Parathyroid adenoma (tissue), 2 donors: ENCODE results near the gene IL10RB.

Experiments used
- H2AFZ ChIP-seq: fragments of 300-600 bp; sonication (generic); one replicate; pipeline ENCODE4 v1.7.0; 2017; ENCODE audit warnings: antibody characterized with exemption, mild to moderate bottlenecking
- H3K27ac ChIP-seq: fragments of 300-600 bp; sonication (generic); one replicate; pipeline ENCODE4 v1.7.0; 2017
- H3K27me3 ChIP-seq: fragments of 300-600 bp; sonication (generic); one replicate; pipeline ENCODE4 v1.7.0; 2017; ENCODE audit warnings: low read length; ENCODE audit not compliant: control insufficient read depth, insufficient read depth
- H3K36me3 ChIP-seq: fragments of 300-600 bp; sonication (generic); one replicate; pipeline ENCODE4 v1.7.0; 2017; ENCODE audit warnings: low read length; ENCODE audit not compliant: control insufficient read depth, insufficient read depth
- H3K4me1 ChIP-seq: fragments of 300-600 bp; sonication (generic); one replicate; pipeline ENCODE4 v1.7.0; 2017; ENCODE audit warnings: control low read depth
- H3K4me2 ChIP-seq: fragments of 300-600 bp; sonication (generic); one replicate; pipeline ENCODE4 v1.7.0; 2017; ENCODE audit warnings: low read length
- H3K4me3 ChIP-seq: fragments of 300-600 bp; sonication (generic); one replicate; pipeline ENCODE4 v1.7.0; 2017; ENCODE audit warnings: low read depth, low read length
- H3K79me2 ChIP-seq: fragments of 300-600 bp; sonication (generic); one replicate; pipeline ENCODE4 v1.7.0; 2017; ENCODE audit warnings: control low read depth
- H3K9ac ChIP-seq: fragments of 300-600 bp; sonication (generic); one replicate; pipeline ENCODE4 v1.7.0; 2017; ENCODE audit warnings: mild to moderate bottlenecking
- H3K9me3 ChIP-seq: fragments of 300-600 bp; sonication (generic); one replicate; pipeline ENCODE4 v1.7.0; 2017; ENCODE audit warnings: low read length; ENCODE audit not compliant: control insufficient read depth
- TF ChIP-seq, protein P1 (sequence below): fragments of 300-600 bp; sonication (generic); IDR thresholded peaks from one replicate; pipeline ENCODE4 v1.7.0; 2017; ENCODE audit warnings: antibody characterized with exemption, mild to moderate bottlenecking
- donor health status: primary hyperparathyroidism.

IL10RB gene

GRCh38 chr21:33268393-33268736 lies 2.2 kb downstream of the IL10RB start:
- no peaks in the 10 kb centered on the region for H3K27me3 ChIP-seq
- TF ChIP-seq, protein P1, sequence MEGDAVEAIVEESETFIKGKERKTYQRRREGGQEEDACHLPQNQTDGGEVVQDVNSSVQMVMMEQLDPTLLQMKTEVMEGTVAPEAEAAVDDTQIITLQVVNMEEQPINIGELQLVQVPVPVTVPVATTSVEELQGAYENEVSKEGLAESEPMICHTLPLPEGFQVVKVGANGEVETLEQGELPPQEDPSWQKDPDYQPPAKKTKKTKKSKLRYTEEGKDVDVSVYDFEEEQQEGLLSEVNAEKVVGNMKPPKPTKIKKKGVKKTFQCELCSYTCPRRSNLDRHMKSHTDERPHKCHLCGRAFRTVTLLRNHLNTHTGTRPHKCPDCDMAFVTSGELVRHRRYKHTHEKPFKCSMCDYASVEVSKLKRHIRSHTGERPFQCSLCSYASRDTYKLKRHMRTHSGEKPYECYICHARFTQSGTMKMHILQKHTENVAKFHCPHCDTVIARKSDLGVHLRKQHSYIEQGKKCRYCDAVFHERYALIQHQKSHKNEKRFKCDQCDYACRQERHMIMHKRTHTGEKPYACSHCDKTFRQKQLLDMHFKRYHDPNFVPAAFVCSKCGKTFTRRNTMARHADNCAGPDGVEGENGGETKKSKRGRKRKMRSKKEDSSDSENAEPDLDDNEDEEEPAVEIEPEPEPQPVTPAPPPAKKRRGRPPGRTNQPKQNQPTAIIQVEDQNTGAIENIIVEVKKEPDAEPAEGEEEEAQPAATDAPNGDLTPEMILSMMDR, result no peak
- H3K79me2 ChIP-seq, result no peaks in the 10 kb centered on the region
- H3K4me3 ChIP-seq, result no peak overlapping the region
- H3K9ac ChIP-seq, result no peak overlapping the region
- peak overlapping the region; percentile 50 for H2AFZ ChIP-seq
- H3K4me2 ChIP-seq, result no peak overlapping the region
- H3K27ac ChIP-seq, result peak overlapping the region; percentile 15
- no peaks in the 10 kb centered on the region for H3K36me3 ChIP-seq
- H3K9me3 ChIP-seq, result no peaks in the 10 kb centered on the region
- H3K4me1 ChIP-seq, result peaks cover 6% of the 10 kb centered on the region

DNA sequence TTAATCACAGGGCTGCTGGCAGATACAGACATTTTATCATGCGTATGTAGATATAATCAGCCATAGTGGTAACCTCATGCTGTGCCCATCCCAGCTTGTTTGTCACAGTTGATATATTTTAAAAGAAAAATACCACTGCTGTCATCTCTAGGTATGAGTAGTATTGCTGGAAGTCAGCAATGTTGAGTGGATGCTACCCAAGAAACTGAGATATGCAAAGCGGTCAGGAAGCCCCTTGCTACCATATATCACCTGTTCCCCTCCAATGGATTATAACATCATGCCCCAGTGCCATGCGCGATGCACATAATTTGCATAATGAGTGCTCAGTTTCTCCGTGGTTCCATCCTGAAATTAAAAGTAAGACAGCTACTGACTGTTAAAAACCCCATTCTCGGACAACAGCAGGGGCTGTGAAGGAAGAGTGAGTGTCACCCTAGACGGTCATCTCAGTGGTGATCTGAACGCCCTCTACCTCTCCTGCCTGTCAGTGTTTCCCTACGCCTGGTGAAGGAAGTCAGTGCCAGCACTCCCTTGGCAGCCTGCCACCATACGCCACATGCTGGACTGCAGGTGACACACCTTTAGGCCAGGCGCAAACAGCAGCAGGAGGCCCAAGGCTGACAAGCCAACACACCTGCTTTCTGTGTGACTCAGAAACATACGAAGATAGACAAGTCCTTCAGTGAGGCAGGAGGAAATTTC lies 2.7 kb downstream of the IL10RB start:
- Histone ChIP-seq H2AFZ (peak overlapping the region; percentile 50), H3K4me2 (no peak overlapping the region), H3K36me3 (no peaks in the 10 kb centered on the region), H3K9ac (no peak overlapping the region), H3K4me1 (peaks cover 6% of the 10 kb centered on the region), H3K27me3 (no peaks in the 10 kb centered on the region), H3K79me2 (no peaks in the 10 kb centered on the region), H3K4me3 (no peak overlapping the region), H3K27ac (peak overlapping the region; percentile 15), H3K9me3 (no peaks in the 10 kb centered on the region)
- TF ChIP-seq, protein P1, result peak; percentile 9

- H3K36me3 ChIP-seq, result no peaks in the 10 kb centered on the region
- H2AFZ ChIP-seq, result no peak overlapping the region
- no peak overlapping the region for H3K4me2 ChIP-seq
Measured at GRCh38 chr21:33270986-33271385, 4.8 kb downstream of the IL10RB start.

DNA sequence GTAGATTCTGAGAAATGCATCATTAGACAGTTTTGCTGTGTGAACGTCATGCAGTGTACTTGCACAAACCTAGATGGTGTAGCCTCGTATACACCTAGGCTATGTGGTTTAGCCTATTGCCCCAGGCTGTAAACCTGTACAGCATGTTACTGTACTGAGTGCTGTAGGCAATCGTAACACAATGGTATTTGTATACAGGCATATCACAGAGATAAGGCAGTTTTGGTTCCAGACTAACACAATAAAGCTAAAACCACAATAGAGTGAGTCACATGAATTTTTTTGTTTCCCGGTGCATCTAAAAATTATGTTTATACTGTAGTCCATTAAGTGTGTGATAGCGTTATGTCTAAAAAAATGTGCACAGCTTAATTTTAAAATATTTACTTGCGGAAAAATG lies 6.9 kb downstream of the IL10RB start:
- Histone ChIP-seq H3K4me1 (peaks cover 6% of the 10 kb centered on the region), H2AFZ (no peak overlapping the region), H3K4me2 (no peak overlapping the region), H3K79me2 (no peaks in the 10 kb centered on the region), H3K36me3 (no peaks in the 10 kb centered on the region), H3K27me3 (no peaks in the 10 kb centered on the region), H3K27ac (no peak overlapping the region), H3K4me3 (no peak overlapping the region), H3K9me3 (no peaks in the 10 kb centered on the region), H3K9ac (no peak overlapping the region)
- TF ChIP-seq, protein P1, result no peak

More at GRCh38 chr21:33270986-33271385, 4.8 kb downstream of the IL10RB start:
- H3K27ac ChIP-seq, result no peak overlapping the region
- peaks cover 6% of the 10 kb centered on the region for H3K4me1 ChIP-seq
- TF ChIP-seq, protein P1, result no peak
- no peaks in the 10 kb centered on the region for H3K79me2 ChIP-seq
- H3K9ac ChIP-seq, result no peak overlapping the region
- H3K4me3 ChIP-seq, result no peak overlapping the region
- no peaks in the 10 kb centered on the region for H3K27me3 ChIP-seq
- H3K9me3 ChIP-seq, result no peaks in the 10 kb centered on the region

- H3K27me3 ChIP-seq, result no peaks in the 10 kb centered on the region
- no peak overlapping the region for H3K4me3 ChIP-seq
- H3K36me3 ChIP-seq, result no peaks in the 10 kb centered on the region
- H3K4me2 ChIP-seq, result no peak overlapping the region
- no peaks in the 10 kb centered on the region for H3K4me1 ChIP-seq
- H2AFZ ChIP-seq, result no peak overlapping the region
- no peaks in the 10 kb centered on the region for H3K79me2 ChIP-seq
- no peak overlapping the region for H3K9ac ChIP-seq
- no peak overlapping the region for H3K27ac ChIP-seq
- H3K9me3 ChIP-seq, result no peaks in the 10 kb centered on the region
- TF ChIP-seq, protein P1, result no peak
Measured at GRCh38 chr21:33278721-33279120, 12.6 kb downstream of the IL10RB start.
